Posterior cingulate gyrus (tissue), 11 donors: ENCODE measurements around the gene ITGBL1.
A peak's percentile ranks its signal among the peaks of the same experiment; 100 is the strongest.

Experiments used
- DNase-seq, 10 donors: peaks; one replicate each; pipeline versions ENCODE4 v3.0.0 to v3.0.0-alpha.2; 2020 to 2021; ENCODE audit warnings: mixed read lengths in 3 of 10
- intact Hi-C: fragments of 100-400 bp; cut with DNase I; formaldehyde crosslinking; loops from one replicate; pipeline ENCODE4 v1.15.1; 2023

The ITGBL1 gene

GRCh38 chr13:101552286-101552685, 99.8 kb downstream of the ITGBL1 start:
- DNase-seq, result no peak
- intact Hi-C loops, result no loop called here

- intact Hi-C loops, result no loop called here
- DNase-seq, result no peak
These were observed 100.3 kb downstream of the ITGBL1 start for GRCh38 chr13:101552786-101553185.

GRCh38 chr13:101554420-101555125, 102.1 kb downstream of the ITGBL1 start:
- no peak for DNase-seq
- intact Hi-C loops, result no loop called here

- intact Hi-C loops, result no loop called here
- no peak for DNase-seq
These were observed 103.1 kb downstream of the ITGBL1 start for GRCh38 chr13:101555610-101556009.

- no peak for DNase-seq
- intact Hi-C loops, result no loop called here
These were observed 104.2 kb downstream of the ITGBL1 start for GRCh38 chr13:101556676-101557123.

- intact Hi-C loops, result no loop called here
- no peak for DNase-seq
These were observed 112.8 kb downstream of the ITGBL1 start for GRCh38 chr13:101565317-101565716.

- DNase-seq, result no peak
- intact Hi-C loops, result no loop called here
These were observed 115.4 kb downstream of the ITGBL1 start for GRCh38 chr13:101567841-101568240.

GRCh38 chr13:101569807-101570206, 117.3 kb downstream of the ITGBL1 start:
- intact Hi-C loops, result no loop called here
- DNase-seq, result no peak

GRCh38 chr13:101570410-101570809, 117.9 kb downstream of the ITGBL1 start:
- intact Hi-C loops, result no loop called here
- DNase-seq, result no peak

- peak in 1 of 10 donors; percentile 41 for DNase-seq
- intact Hi-C loops, result no loop called here
These were observed 120.0 kb downstream of the ITGBL1 start for GRCh38 chr13:101572456-101572855.

GRCh38 chr13:101575581-101575980, 123.1 kb downstream of the ITGBL1 start:
- DNase-seq, result no peak
- intact Hi-C loops, result no loop called here

GRCh38 chr13:101576455-101576854, 124.0 kb downstream of the ITGBL1 start:
- intact Hi-C loops, result no loop called here
- DNase-seq, result no peak

GRCh38 chr13:101576977-101577376, 124.5 kb downstream of the ITGBL1 start:
- intact Hi-C loops, result no loop called here
- DNase-seq, result no peak

- DNase-seq, result peak in 1 of 10 donors; percentile 15
- intact Hi-C loops, result no loop called here
These were observed 126.9 kb downstream of the ITGBL1 start for GRCh38 chr13:101579281-101579802.

- DNase-seq, result no peak
- intact Hi-C loops, result no loop called here
These were observed 131.9 kb downstream of the ITGBL1 start for GRCh38 chr13:101584331-101584730.

GRCh38 chr13:101590479-101590878, 138.0 kb downstream of the ITGBL1 start:
- no peak for DNase-seq
- intact Hi-C loops, result no loop called here

GRCh38 chr13:101594936-101595335, 142.5 kb downstream of the ITGBL1 start:
- DNase-seq, result no peak
- intact Hi-C loops, result no loop called here

- intact Hi-C loops, result no loop called here
- DNase-seq, result no peak
These were observed 144.3 kb downstream of the ITGBL1 start for GRCh38 chr13:101596803-101597202.

GRCh38 chr13:101611491-101612475, 159.3 kb downstream of the ITGBL1 start:
- no peak for DNase-seq
- intact Hi-C loops, result no loop called here

- intact Hi-C loops, result no loop called here
- no peak for DNase-seq
These were observed 160.3 kb downstream of the ITGBL1 start for GRCh38 chr13:101612735-101613134.

GRCh38 chr13:101614491-101614890, 162.0 kb downstream of the ITGBL1 start:
- intact Hi-C loops, result no loop called here

More at GRCh38 chr13:101614491-101614890, 162.0 kb downstream of the ITGBL1 start:
- no peak for DNase-seq
